ENCODE results near the gene PRDM16.

PRDM16 gene

GRCh38 chr1:3461238-3461933, 392.4 kb downstream of the PRDM16 start:
- DNase-seq, result no peak

- DNase-seq, result no peak
These were observed 392.9 kb downstream of the PRDM16 start for GRCh38 chr1:3461934-3462275.

- no peak for DNase-seq
These were observed 393.5 kb downstream of the PRDM16 start for GRCh38 chr1:3462356-3463012.

- no peak for DNase-seq
These were observed 394.0 kb downstream of the PRDM16 start for GRCh38 chr1:3463013-3463385.

GRCh38 chr1:3463408-3463863, 394.4 kb downstream of the PRDM16 start:
- no peak for DNase-seq

GRCh38 chr1:3463891-3464648, 395.1 kb downstream of the PRDM16 start:
- DNase-seq, result no peak

- no peak for DNase-seq
These were observed 395.6 kb downstream of the PRDM16 start for GRCh38 chr1:3464649-3465025.

GRCh38 chr1:3465091-3465934, 396.3 kb downstream of the PRDM16 start:
- no peak for DNase-seq

GRCh38 chr1:3465935-3466321, 396.9 kb downstream of the PRDM16 start:
- no peak for DNase-seq

- no peak for DNase-seq
These were observed 397.5 kb downstream of the PRDM16 start for GRCh38 chr1:3466366-3467075.

- DNase-seq, result no peak
These were observed 398.4 kb downstream of the PRDM16 start for GRCh38 chr1:3467096-3468036.

- no peak for DNase-seq
These were observed 399.5 kb downstream of the PRDM16 start for GRCh38 chr1:3468236-3469103.

- DNase-seq, result no peak
These were observed 400.3 kb downstream of the PRDM16 start for GRCh38 chr1:3469104-3469848.

GRCh38 chr1:3469849-3470649, 401.0 kb downstream of the PRDM16 start:
- no peak for DNase-seq

GRCh38 chr1:3470650-3471355, 401.8 kb downstream of the PRDM16 start:
- no peak for DNase-seq

- DNase-seq, result no peak
These were observed 402.5 kb downstream of the PRDM16 start for GRCh38 chr1:3471356-3472087.
